Progenitor cell of endocrine pancreas (in vitro differentiated cells): ENCODE measurements around the gene C11orf97. TPM values are rescaled to one million over a fixed set of nuclear protein-coding genes. Genes with fewer than 3 reads are reported as not detected.

ENCODE experiments used
- DNase-seq: peaks from one replicate; pipeline ENCODE4 v3.0.0; 2021; ENCODE audit warnings: low spot score; ENCODE audit not compliant: unreplicated experiment
- H3K27ac Mint-ChIP-seq: 2 replicates; pipeline ENCODE4 v1.8.0; 2021; ENCODE audit warnings: mild to moderate bottlenecking, moderate library complexity, mixed read lengths
- H3K27me3 Mint-ChIP-seq: 2 replicates; pipeline ENCODE4 v1.8.0; 2021; ENCODE audit warnings: mixed read lengths
- H3K36me3 Mint-ChIP-seq: 2 replicates; pipeline ENCODE4 v1.8.0; 2022; ENCODE audit warnings: mixed read lengths; ENCODE audit not compliant: insufficient read depth
- H3K4me1 Mint-ChIP-seq: 2 replicates; pipeline ENCODE4 v1.8.0; 2021; ENCODE audit warnings: low read depth, mixed read lengths
- H3K4me3 Mint-ChIP-seq: 2 replicates; pipeline ENCODE4 v1.8.0; 2021; ENCODE audit warnings: low read depth, mild to moderate bottlenecking, moderate library complexity, mixed read lengths
- H3K9me3 Mint-ChIP-seq: 2 replicates; pipeline ENCODE4 v1.8.0; 2021; ENCODE audit warnings: low read depth, mixed read lengths
- total RNA-seq: library from RNA; stranded (reverse); gene quantifications from 2 replicates; pipeline ENCODE4 v1.2.1, GENCODE V29; 2021
- TF ChIP-seq, protein P1 (sequence below): fragments of 200-600 bp; sonication (generic); IDR thresholded peaks from one replicate; pipeline ENCODE4 v1.5.0; 2021; ENCODE audit warnings: antibody characterized with exemption, mild to moderate bottlenecking; ENCODE audit not compliant: unreplicated experiment

The C11orf97 gene
- total RNA-seq, 1 donor from 2014 or later = not detected

DNA sequence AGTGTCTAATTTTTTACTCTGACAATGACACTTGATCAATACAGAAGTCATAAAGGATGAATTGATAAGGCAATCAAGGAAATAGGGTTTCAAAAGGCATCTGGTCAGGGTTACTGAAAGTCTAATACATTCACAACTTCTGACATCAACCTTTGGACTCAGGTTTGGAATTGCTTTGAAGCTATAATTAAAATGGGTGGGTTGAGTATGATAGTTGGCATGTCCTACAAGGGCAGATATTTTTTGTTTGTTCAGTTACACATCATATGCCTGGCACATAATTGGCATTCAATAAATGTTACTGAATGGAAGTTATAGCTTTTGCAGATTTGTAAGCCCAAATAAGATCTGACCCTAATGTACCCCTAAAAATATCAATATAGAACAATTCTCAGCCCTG, 24.1 kb downstream of the C11orf97 start:
- H3K9me3 Mint-ChIP-seq = no peaks in the 10 kb centered on the region
- no peak overlapping the region for H3K4me3 Mint-ChIP-seq
- peaks cover 6% of the 10 kb centered on the region for H3K4me1 Mint-ChIP-seq
- no peak overlapping the region for H3K27ac Mint-ChIP-seq
- peaks cover 16% of the 10 kb centered on the region for H3K27me3 Mint-ChIP-seq
- no peaks in the 10 kb centered on the region for H3K36me3 Mint-ChIP-seq
- TF ChIP-seq, protein P1, sequence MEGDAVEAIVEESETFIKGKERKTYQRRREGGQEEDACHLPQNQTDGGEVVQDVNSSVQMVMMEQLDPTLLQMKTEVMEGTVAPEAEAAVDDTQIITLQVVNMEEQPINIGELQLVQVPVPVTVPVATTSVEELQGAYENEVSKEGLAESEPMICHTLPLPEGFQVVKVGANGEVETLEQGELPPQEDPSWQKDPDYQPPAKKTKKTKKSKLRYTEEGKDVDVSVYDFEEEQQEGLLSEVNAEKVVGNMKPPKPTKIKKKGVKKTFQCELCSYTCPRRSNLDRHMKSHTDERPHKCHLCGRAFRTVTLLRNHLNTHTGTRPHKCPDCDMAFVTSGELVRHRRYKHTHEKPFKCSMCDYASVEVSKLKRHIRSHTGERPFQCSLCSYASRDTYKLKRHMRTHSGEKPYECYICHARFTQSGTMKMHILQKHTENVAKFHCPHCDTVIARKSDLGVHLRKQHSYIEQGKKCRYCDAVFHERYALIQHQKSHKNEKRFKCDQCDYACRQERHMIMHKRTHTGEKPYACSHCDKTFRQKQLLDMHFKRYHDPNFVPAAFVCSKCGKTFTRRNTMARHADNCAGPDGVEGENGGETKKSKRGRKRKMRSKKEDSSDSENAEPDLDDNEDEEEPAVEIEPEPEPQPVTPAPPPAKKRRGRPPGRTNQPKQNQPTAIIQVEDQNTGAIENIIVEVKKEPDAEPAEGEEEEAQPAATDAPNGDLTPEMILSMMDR = no peak
- DNase-seq = no peak

DNA sequence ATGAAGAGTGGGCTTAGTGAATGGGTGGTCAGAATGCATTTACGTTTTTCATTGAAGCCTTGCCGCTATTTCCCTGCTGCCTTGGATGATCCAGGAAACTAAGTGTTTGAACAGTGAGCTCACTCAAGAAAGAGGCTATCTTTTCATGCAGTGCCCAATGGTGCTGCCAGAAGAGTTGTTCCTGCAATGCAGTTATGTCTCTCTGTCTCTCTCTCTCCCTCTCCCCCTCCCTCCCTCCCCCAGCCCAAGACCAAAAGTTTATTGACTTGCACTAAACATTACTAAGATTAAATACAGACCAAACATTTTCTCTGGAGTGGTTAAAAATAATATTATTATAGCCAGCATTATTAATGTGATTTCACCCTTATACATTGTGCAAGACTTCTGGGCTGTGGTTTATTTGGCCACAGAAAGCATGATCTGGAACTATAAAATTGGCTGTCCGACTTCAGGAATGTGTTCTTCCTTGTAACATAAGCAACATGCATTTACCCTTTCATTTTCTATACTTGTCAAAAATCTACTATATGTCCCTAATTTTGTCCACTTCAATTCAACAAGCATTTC, 24.9 kb downstream of the C11orf97 start:
- no peak overlapping the region for H3K4me3 Mint-ChIP-seq
- peaks cover 23% of the 10 kb centered on the region for H3K27me3 Mint-ChIP-seq
- no peaks in the 10 kb centered on the region for H3K9me3 Mint-ChIP-seq

DNA sequence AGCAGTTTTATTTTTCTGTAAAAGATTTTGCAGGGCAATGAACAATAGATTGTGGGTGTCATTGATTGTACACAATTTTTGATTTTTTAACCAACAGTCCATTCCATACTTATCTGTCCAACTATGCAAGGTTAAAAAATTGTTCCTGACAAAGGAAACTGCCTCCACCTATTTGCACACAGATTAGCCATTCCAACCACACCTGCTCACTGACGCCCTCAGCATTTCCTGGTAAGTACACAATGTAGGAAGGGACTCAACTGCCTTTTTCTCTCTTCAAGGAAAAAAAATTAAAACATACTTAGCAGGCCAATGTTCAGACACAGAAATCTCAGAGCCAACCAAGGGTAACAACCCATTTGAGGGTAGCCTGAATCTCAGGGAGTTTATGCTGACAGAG, 27.2 kb downstream of the C11orf97 start:
- no peak overlapping the region for H3K4me3 Mint-ChIP-seq
- H3K36me3 Mint-ChIP-seq = no peaks in the 10 kb centered on the region
- no peak overlapping the region for H3K27ac Mint-ChIP-seq

More for the DNA sequence above, 24.9 kb downstream of the C11orf97 start:
- Mint-ChIP-seq H3K36me3 (no peaks in the 10 kb centered on the region), H3K27ac (no peak overlapping the region), H3K4me1 (peaks cover 6% of the 10 kb centered on the region)
- TF ChIP-seq, protein P1 = no peak
- DNase-seq = no peak

DNA sequence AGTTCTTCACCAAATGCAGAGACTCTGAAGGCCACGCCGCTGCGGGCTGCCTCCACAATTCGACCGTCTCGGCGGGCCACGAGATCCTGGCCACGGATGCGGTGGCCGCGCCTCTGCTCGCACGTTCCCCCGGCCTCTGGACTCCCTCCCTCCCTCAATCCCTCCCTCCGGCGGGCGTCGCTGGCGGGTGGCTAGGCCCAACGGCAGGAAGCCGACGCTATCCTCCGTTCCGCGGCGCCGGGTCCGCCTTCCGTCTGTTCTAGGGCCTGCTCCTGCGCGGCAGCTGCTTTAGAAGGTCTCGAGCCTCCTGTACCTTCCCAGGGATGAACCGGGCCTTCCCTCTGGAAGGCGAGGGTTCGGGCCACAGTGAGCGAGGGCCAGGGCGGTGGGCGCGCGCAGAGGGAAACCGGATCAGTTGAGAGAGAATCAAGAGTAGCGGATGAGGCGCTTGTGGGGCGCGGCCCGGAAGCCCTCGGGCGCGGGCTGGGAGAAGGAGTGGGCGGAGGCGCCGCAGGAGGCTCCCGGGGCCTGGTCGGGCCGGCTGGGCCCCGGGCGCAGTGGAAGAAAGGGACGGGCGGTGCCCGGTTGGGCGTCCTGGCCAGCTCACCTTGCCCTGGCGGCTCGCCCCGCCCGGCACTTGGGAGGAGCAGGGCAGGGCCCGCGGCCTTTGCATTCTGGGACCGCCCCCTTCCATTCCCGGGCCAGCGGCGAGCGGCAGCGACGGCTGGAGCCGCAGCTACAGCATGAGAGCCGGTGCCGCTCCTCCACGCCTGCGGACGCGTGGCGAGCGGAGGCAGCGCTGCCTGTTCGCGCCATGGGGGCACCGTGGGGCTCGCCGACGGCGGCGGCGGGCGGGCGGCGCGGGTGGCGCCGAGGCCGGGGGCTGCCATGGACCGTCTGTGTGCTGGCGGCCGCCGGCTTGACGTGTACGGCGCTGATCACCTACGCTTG, 31.7 kb downstream of the C11orf97 start, which contains the start of gene FUT4:
TSS of gene FUT4 (plus strand) at position 227 of the 951 bp plus-strand sequence. CDS start at position 440, 213 bp downstream.
- TF ChIP-seq, protein P1 = no peak
- peak; percentile 77 for DNase-seq
- H3K27me3 Mint-ChIP-seq = peaks cover 37% of the 10 kb centered on the region
- peak within 1 kb of the TSS; percentile 94 for H3K4me3 Mint-ChIP-seq
- no peaks in the 10 kb centered on the region for H3K9me3 Mint-ChIP-seq
- peak within 1 kb of the TSS; percentile 99 for H3K27ac Mint-ChIP-seq
- H3K4me1 Mint-ChIP-seq = peaks cover 29% of the 10 kb centered on the region
- no peaks in the 10 kb centered on the region for H3K36me3 Mint-ChIP-seq

More for the DNA sequence above, 27.2 kb downstream of the C11orf97 start:
- peaks cover 14% of the 10 kb centered on the region for H3K4me1 Mint-ChIP-seq
- TF ChIP-seq, protein P1 = no peak
- peaks cover 27% of the 10 kb centered on the region for H3K27me3 Mint-ChIP-seq
- no peaks in the 10 kb centered on the region for H3K9me3 Mint-ChIP-seq
- no peak for DNase-seq

DNA sequence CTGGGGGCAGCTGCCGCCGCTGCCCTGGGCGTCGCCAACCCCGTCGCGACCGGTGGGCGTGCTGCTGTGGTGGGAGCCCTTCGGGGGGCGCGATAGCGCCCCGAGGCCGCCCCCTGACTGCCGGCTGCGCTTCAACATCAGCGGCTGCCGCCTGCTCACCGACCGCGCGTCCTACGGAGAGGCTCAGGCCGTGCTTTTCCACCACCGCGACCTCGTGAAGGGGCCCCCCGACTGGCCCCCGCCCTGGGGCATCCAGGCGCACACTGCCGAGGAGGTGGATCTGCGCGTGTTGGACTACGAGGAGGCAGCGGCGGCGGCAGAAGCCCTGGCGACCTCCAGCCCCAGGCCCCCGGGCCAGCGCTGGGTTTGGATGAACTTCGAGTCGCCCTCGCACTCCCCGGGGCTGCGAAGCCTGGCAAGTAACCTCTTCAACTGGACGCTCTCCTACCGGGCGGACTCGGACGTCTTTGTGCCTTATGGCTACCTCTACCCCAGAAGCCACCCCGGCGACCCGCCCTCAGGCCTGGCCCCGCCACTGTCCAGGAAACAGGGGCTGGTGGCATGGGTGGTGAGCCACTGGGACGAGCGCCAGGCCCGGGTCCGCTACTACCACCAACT, 32.5 kb downstream of the C11orf97 start:
- Mint-ChIP-seq H3K4me3 (peak overlapping the region; percentile 70), H3K27ac (peak overlapping the region; percentile 77), H3K27me3 (peaks cover 37% of the 10 kb centered on the region), H3K9me3 (no peaks in the 10 kb centered on the region), H3K4me1 (peaks cover 24% of the 10 kb centered on the region), H3K36me3 (no peaks in the 10 kb centered on the region)
- TF ChIP-seq, protein P1 = no peak
- peak; percentile 12 for DNase-seq
